Progenitor cell of endocrine pancreas (in vitro differentiated cells): ENCODE measurements around the gene GMDS. TPM values are rescaled to one million over a fixed set of nuclear protein-coding genes. Genes with fewer than 3 reads are reported as not detected.

Source experiments
- DNase-seq: peaks from one replicate; pipeline ENCODE4 v3.0.0; 2021; ENCODE audit warnings: low spot score; ENCODE audit not compliant: unreplicated experiment
- H3K27ac Mint-ChIP-seq: 2 replicates; pipeline ENCODE4 v1.8.0; 2021; ENCODE audit warnings: mild to moderate bottlenecking, moderate library complexity, mixed read lengths
- H3K27me3 Mint-ChIP-seq: 2 replicates; pipeline ENCODE4 v1.8.0; 2021; ENCODE audit warnings: mixed read lengths
- H3K36me3 Mint-ChIP-seq: 2 replicates; pipeline ENCODE4 v1.8.0; 2022; ENCODE audit warnings: mixed read lengths; ENCODE audit not compliant: insufficient read depth
- H3K4me1 Mint-ChIP-seq: 2 replicates; pipeline ENCODE4 v1.8.0; 2021; ENCODE audit warnings: low read depth, mixed read lengths
- H3K4me3 Mint-ChIP-seq: 2 replicates; pipeline ENCODE4 v1.8.0; 2021; ENCODE audit warnings: low read depth, mild to moderate bottlenecking, moderate library complexity, mixed read lengths
- H3K9me3 Mint-ChIP-seq: 2 replicates; pipeline ENCODE4 v1.8.0; 2021; ENCODE audit warnings: low read depth, mixed read lengths
- total RNA-seq: library from RNA; stranded (reverse); gene quantifications from 2 replicates; pipeline ENCODE4 v1.2.1, GENCODE V29; 2021
- TF ChIP-seq, protein P1 (sequence below): fragments of 200-600 bp; sonication (generic); IDR thresholded peaks from one replicate; pipeline ENCODE4 v1.5.0; 2021; ENCODE audit warnings: antibody characterized with exemption, mild to moderate bottlenecking; ENCODE audit not compliant: unreplicated experiment

Gene GMDS
- total RNA-seq, 1 donor from 2014 or later = 17.2 TPM

DNA sequence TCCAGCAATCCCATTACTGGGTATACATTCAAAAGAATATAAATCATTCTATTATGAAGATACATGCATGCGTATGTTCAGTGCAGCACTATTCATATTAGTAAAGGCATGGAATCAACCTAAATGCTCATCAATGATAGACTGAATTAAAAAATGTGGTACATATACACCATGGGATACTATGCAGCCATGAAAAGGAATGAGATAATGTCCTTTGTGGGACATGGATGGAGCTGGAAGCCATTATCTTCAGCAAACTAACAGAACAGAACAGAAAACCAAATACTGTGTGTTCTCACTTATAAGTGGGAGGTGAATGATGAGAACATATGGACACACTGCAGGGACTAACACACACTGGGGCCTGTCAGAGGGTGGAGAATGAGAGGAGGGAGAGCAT, 261.6 kb downstream of the GMDS start:
- no peak for DNase-seq
- no peak overlapping the region for H3K27ac Mint-ChIP-seq
- TF ChIP-seq, protein P1, sequence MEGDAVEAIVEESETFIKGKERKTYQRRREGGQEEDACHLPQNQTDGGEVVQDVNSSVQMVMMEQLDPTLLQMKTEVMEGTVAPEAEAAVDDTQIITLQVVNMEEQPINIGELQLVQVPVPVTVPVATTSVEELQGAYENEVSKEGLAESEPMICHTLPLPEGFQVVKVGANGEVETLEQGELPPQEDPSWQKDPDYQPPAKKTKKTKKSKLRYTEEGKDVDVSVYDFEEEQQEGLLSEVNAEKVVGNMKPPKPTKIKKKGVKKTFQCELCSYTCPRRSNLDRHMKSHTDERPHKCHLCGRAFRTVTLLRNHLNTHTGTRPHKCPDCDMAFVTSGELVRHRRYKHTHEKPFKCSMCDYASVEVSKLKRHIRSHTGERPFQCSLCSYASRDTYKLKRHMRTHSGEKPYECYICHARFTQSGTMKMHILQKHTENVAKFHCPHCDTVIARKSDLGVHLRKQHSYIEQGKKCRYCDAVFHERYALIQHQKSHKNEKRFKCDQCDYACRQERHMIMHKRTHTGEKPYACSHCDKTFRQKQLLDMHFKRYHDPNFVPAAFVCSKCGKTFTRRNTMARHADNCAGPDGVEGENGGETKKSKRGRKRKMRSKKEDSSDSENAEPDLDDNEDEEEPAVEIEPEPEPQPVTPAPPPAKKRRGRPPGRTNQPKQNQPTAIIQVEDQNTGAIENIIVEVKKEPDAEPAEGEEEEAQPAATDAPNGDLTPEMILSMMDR = no peak
- no peak overlapping the region for H3K4me3 Mint-ChIP-seq
- peaks cover 7% of the 10 kb centered on the region for H3K4me1 Mint-ChIP-seq
- H3K27me3 Mint-ChIP-seq = no peaks in the 10 kb centered on the region
- peaks cover 40% of the 10 kb centered on the region for H3K9me3 Mint-ChIP-seq
- peaks cover 5% of the 10 kb centered on the region for H3K36me3 Mint-ChIP-seq

DNA sequence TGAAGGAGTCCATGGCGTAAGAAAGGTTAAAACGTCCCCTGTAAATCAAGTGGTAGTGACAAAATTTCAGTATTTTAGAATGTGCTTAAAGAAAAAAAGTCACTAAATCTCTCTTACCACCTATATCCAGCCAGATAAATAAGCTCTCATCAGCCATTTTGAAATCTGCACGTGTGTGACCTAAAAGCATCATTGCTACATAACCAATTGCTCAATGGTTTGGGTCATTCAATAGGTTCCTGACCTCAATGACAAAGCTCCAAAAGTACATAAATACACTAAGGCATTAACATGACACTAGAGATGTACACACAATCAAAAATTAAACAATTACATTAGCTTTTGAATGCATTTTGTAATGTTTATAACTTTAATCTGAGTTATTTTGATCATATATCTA, 272.4 kb downstream of the GMDS start:
- Mint-ChIP-seq H3K27ac (no peak overlapping the region), H3K36me3 (no peaks in the 10 kb centered on the region), H3K9me3 (no peaks in the 10 kb centered on the region), H3K27me3 (peaks cover 2% of the 10 kb centered on the region), H3K4me3 (no peak overlapping the region), H3K4me1 (peaks cover 15% of the 10 kb centered on the region)
- TF ChIP-seq, protein P1 = no peak
- no peak for DNase-seq

DNA sequence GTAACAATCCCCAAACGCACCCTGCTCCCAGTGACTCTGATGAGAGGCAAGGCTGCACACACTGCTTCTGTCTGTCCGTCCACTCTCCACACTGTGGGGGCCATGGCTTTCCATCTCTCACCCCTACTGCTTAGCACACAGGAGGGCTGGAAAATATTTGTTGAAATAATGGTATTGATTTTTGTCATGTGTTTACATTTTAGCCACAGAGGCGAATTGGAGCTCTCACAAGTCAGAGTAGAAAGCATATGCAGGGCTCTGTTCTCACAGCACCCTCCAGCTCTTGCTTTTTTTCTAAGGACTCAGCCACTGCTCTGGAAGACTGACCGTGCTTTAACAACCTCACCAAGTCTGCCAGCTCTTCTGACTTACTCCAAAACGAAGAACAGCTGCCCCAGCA, 273.8 kb downstream of the GMDS start:
- H3K27ac Mint-ChIP-seq = peak overlapping the region; percentile 50
- TF ChIP-seq, protein P1 = no peak
- peaks cover 2% of the 10 kb centered on the region for H3K27me3 Mint-ChIP-seq
- H3K36me3 Mint-ChIP-seq = no peaks in the 10 kb centered on the region
- H3K4me1 Mint-ChIP-seq = peaks cover 15% of the 10 kb centered on the region
- H3K4me3 Mint-ChIP-seq = no peak overlapping the region
- no peak for DNase-seq
- no peaks in the 10 kb centered on the region for H3K9me3 Mint-ChIP-seq

DNA sequence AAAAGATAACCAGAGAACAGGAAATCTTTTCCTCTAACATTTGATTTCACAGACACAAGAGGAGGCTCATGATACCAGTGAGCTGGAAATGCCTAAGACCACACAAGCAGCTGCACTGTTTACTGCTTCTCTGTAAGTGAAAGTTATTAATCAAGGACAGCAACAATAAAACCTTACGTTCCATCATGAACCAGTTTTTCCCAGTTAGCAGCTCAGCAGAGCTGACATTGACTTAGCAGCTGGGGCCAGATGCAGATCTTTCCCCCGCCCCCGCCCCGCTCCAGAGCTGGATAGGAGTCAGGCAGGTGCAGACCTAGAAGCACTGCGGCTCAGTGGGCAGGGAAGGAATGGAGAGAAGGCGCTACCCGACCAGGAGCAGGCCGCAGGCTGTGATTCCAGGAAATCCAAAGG, 275.2 kb downstream of the GMDS start:
- no peak for DNase-seq
- Mint-ChIP-seq H3K27ac (peak overlapping the region; percentile 57), H3K27me3 (peaks cover 2% of the 10 kb centered on the region), H3K36me3 (no peaks in the 10 kb centered on the region), H3K4me3 (no peak overlapping the region), H3K4me1 (peaks cover 15% of the 10 kb centered on the region), H3K9me3 (no peaks in the 10 kb centered on the region)
- TF ChIP-seq, protein P1 = no peak

DNA sequence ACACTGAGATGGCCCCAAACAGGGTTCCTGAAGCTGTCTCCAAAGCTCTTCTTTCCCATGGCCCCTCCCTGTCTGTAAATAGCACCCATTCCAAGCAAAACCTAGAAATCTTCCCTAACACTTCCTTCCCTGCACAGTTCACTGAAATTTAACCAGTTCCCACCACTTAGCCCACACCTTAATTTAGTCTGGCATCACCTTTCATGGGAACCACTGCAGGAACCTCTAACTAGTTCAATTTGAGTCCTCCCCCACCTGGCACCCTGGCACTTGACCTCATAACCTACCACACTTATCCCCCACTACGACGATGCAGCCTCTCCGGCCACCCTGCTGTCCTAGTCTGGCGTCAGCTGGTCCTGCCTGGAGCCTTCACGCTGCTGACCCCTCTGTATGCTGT, 278.7 kb downstream of the GMDS start:
- peaks cover 12% of the 10 kb centered on the region for H3K4me1 Mint-ChIP-seq
- H3K27me3 Mint-ChIP-seq = no peaks in the 10 kb centered on the region
- H3K36me3 Mint-ChIP-seq = no peaks in the 10 kb centered on the region
- H3K27ac Mint-ChIP-seq = no peak overlapping the region
- H3K4me3 Mint-ChIP-seq = no peak overlapping the region
- no peaks in the 10 kb centered on the region for H3K9me3 Mint-ChIP-seq
- TF ChIP-seq, protein P1 = no peak
- DNase-seq = no peak
